H1 (cell line): ENCODE measurements around the gene CIZ1. TPM values are rescaled to one million over a fixed set of nuclear protein-coding genes. Genes with fewer than 3 reads are reported as not detected.

ENCODE experiments used
- EGR1 ChIP-seq: IDR thresholded peaks from 2 replicates; pipeline ENCODE4 v1.6.1; 2011; ENCODE audit warnings: low read depth, low read length, borderline replicate concordance
- JUN ChIP-seq: IDR thresholded peaks from 2 replicates; pipeline ENCODE4 v1.6.1; 2011; ENCODE audit warnings: low read depth, mild to moderate bottlenecking, improper control_type of control experiment, low read length
- MAFK ChIP-seq: IDR thresholded peaks from 2 replicates; pipeline ENCODE4 v1.6.1; 2012; ENCODE audit warnings: low read depth, mild to moderate bottlenecking, improper control_type of control experiment, low read length
- NRF1 ChIP-seq: IDR thresholded peaks from 2 replicates; pipeline ENCODE4 v1.6.1; 2011; ENCODE audit warnings: mild to moderate bottlenecking, low read depth, low read length, improper control_type of control experiment
- POLR2A ChIP-seq, 2 experiments: IDR thresholded peaks; 1 replicate in 1 of 2; 2 replicates in 1 of 2; pipeline ENCODE4 v1.6.1; 2011; ENCODE audit warnings: low read depth in 2 of 2, low read length in 2 of 2, mild to moderate bottlenecking in 2 of 2; ENCODE audit errors: control extremely low read depth in 1 of 2
- POLR2AphosphoS5 ChIP-seq: IDR thresholded peaks from 2 replicates; pipeline ENCODE4 v1.6.1; 2011; ENCODE audit warnings: low read depth, low read length
- RXRA ChIP-seq: IDR thresholded peaks from 2 replicates; pipeline ENCODE4 v1.6.1; 2011; ENCODE audit warnings: low read depth, mild to moderate bottlenecking, low read length, moderate library complexity; ENCODE audit not compliant: insufficient read depth
- SIX5 ChIP-seq: IDR thresholded peaks from 2 replicates; pipeline ENCODE4 v1.6.1; 2011; ENCODE audit warnings: mild to moderate bottlenecking, low read depth, low read length
- SP1 ChIP-seq: IDR thresholded peaks from 2 replicates; pipeline ENCODE4 v1.6.1; 2011; ENCODE audit warnings: low read depth, low read length
- SRF ChIP-seq: IDR thresholded peaks from 2 replicates; pipeline ENCODE4 v1.6.1; 2011; ENCODE audit warnings: mild to moderate bottlenecking, low read depth, low read length, moderate library complexity
- polyA plus RNA-seq, 7 experiments: library from polyadenylated mRNA; depleted of rRNA in 3 of 7; stranded (reverse) in 5 of 7; unstranded in 2 of 7; fragments of >200 nt in 5 of 7; fragments of 200-250 nt in 2 of 7; gene quantifications; 1 replicate in 5 of 7; 2 replicates in 1 of 7; 4 replicates in 1 of 7; pipeline versions ENCODE4 v1.2.1 to v1.2.3, GENCODE V29; 2011 to 2013; ENCODE audit warnings: missing spikeins in 2 of 7, mixed read lengths in 2 of 7
- total RNA-seq: library from RNA; stranded (reverse); fragmentation: NEBNext Ultra II Directional; extraction: Animal tissue kit (Norgen Biotek cat#: 25700); gene quantifications from 2 replicates; pipeline ENCODE4 v1.2.1, GENCODE V29; 2021
- TF ChIP-seq, protein P1 (sequence below): fragments of 300-600 bp; sonication (generic); IDR thresholded peaks from 2 replicates; pipeline ENCODE4 v1.7.1; 2012; ENCODE audit warnings: low read length, moderate library complexity, mild to moderate bottlenecking, inconsistent platforms; ENCODE audit not compliant: insufficient replicate concordance

The CIZ1 gene
- total and polyA plus RNA-seq, 2 of the 8 experiments (the other 6 are each of a cell fraction or from before 2014, with no cell fraction given): 66.0 to 107 TPM

- TF ChIP-seq JUN: no peak
- no peak for TF ChIP-seq SIX5
- 0 out of 2 replicates have a peak, but pooled peaks have one; percentile 43 for TF ChIP-seq RXRA
- no peak for TF ChIP-seq MAFK
- TF ChIP-seq, protein P1, sequence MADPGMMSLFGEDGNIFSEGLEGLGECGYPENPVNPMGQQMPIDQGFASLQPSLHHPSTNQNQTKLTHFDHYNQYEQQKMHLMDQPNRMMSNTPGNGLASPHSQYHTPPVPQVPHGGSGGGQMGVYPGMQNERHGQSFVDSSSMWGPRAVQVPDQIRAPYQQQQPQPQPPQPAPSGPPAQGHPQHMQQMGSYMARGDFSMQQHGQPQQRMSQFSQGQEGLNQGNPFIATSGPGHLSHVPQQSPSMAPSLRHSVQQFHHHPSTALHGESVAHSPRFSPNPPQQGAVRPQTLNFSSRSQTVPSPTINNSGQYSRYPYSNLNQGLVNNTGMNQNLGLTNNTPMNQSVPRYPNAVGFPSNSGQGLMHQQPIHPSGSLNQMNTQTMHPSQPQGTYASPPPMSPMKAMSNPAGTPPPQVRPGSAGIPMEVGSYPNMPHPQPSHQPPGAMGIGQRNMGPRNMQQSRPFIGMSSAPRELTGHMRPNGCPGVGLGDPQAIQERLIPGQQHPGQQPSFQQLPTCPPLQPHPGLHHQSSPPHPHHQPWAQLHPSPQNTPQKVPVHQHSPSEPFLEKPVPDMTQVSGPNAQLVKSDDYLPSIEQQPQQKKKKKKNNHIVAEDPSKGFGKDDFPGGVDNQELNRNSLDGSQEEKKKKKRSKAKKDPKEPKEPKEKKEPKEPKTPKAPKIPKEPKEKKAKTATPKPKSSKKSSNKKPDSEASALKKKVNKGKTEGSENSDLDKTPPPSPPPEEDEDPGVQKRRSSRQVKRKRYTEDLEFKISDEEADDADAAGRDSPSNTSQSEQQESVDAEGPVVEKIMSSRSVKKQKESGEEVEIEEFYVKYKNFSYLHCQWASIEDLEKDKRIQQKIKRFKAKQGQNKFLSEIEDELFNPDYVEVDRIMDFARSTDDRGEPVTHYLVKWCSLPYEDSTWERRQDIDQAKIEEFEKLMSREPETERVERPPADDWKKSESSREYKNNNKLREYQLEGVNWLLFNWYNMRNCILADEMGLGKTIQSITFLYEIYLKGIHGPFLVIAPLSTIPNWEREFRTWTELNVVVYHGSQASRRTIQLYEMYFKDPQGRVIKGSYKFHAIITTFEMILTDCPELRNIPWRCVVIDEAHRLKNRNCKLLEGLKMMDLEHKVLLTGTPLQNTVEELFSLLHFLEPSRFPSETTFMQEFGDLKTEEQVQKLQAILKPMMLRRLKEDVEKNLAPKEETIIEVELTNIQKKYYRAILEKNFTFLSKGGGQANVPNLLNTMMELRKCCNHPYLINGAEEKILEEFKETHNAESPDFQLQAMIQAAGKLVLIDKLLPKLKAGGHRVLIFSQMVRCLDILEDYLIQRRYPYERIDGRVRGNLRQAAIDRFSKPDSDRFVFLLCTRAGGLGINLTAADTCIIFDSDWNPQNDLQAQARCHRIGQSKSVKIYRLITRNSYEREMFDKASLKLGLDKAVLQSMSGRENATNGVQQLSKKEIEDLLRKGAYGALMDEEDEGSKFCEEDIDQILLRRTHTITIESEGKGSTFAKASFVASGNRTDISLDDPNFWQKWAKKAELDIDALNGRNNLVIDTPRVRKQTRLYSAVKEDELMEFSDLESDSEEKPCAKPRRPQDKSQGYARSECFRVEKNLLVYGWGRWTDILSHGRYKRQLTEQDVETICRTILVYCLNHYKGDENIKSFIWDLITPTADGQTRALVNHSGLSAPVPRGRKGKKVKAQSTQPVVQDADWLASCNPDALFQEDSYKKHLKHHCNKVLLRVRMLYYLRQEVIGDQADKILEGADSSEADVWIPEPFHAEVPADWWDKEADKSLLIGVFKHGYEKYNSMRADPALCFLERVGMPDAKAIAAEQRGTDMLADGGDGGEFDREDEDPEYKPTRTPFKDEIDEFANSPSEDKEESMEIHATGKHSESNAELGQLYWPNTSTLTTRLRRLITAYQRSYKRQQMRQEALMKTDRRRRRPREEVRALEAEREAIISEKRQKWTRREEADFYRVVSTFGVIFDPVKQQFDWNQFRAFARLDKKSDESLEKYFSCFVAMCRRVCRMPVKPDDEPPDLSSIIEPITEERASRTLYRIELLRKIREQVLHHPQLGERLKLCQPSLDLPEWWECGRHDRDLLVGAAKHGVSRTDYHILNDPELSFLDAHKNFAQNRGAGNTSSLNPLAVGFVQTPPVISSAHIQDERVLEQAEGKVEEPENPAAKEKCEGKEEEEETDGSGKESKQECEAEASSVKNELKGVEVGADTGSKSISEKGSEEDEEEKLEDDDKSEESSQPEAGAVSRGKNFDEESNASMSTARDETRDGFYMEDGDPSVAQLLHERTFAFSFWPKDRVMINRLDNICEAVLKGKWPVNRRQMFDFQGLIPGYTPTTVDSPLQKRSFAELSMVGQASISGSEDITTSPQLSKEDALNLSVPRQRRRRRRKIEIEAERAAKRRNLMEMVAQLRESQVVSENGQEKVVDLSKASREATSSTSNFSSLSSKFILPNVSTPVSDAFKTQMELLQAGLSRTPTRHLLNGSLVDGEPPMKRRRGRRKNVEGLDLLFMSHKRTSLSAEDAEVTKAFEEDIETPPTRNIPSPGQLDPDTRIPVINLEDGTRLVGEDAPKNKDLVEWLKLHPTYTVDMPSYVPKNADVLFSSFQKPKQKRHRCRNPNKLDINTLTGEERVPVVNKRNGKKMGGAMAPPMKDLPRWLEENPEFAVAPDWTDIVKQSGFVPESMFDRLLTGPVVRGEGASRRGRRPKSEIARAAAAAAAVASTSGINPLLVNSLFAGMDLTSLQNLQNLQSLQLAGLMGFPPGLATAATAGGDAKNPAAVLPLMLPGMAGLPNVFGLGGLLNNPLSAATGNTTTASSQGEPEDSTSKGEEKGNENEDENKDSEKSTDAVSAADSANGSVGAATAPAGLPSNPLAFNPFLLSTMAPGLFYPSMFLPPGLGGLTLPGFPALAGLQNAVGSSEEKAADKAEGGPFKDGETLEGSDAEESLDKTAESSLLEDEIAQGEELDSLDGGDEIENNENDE: no peak
- peak in 1 of 2 experiments; percentile 21; a peak in 1 of 3 replicates for TF ChIP-seq POLR2A (IDR thresholded peaks at IDR 0.05; ENCODE audit: control extremely low read depth in 1 of 2, low read depth in 2 of 2, low read length in 2 of 2)
- no peak for TF ChIP-seq NRF1
- peak; percentile 50; the same call in 1 of the 2 replicates for TF ChIP-seq SP1
- no peak for TF ChIP-seq EGR1
- TF ChIP-seq SRF: no peak
- TF ChIP-seq POLR2AphosphoS5: no peak
Measured at GRCh38 chr9:128117613-128118471, 73.5 kb downstream of the CIZ1 start (continued).
